Lower leg skin (tissue), 4 donors: Measurements from ENCODE around the gene DGCR2. TPM values are rescaled to one million over a fixed set of nuclear protein-coding genes. Genes with fewer than 3 reads are reported as not detected.
"Not testable (repeated sequence)": the region's sequence is repeated elsewhere in the genome, so short reads cannot be mapped to it uniquely, and the experiment has no call there.

ENCODE experiments used
- DNase-seq, 2 donors: peaks; one replicate each; pipeline ENCODE4 v3.0.0-alpha.2; 2019; ENCODE audit warnings: low spot score in 2 of 2
- H3K4me3 ChIP-seq: fragments of 200-600 bp; sonication (generic); 2 replicates; pipeline ENCODE4 v1.5.1; 2017; ENCODE audit warnings: mild to moderate bottlenecking, low read depth; ENCODE audit not compliant: poor library complexity, severe bottlenecking
- CTCF ChIP-seq, 3 donors: fragments of 450-650 bp; IDR thresholded peaks; one replicate each; pipeline ENCODE4 v1.5.1; 2016; ENCODE audit warnings: antibody characterized with exemption in 3 of 3, mild to moderate bottlenecking in 3 of 3, moderate library complexity in 2 of 3
- POLR2A ChIP-seq, 2 donors: fragments of 450-650 bp; IDR thresholded peaks; one replicate each; pipeline ENCODE4 v1.6.1; 2016 to 2017; ENCODE audit warnings: antibody characterized with exemption in 2 of 2, mild to moderate bottlenecking in 1 of 2, moderate library complexity in 1 of 2
- WGBS, 2 donors: methylation state at CpG; one replicate each; pipeline ENCODE4 v1.1.5; 2018; 5-methylcytosine and 5-hydroxymethylcytosine counted together
- intact Hi-C: fragments of 100-400 bp; cut with DNase I; formaldehyde crosslinking; loops from one replicate; pipeline ENCODE4 v1.15.0; 2023; ENCODE audit warnings: low total_unique reads
- total RNA-seq, 4 donors: library from RNA; depleted of rRNA; stranded (reverse); fragments of >200 nt; gene quantifications; one replicate each; pipeline ENCODE4 v1.1.0, GENCODE V29; 2016

DGCR2 gene
- total RNA-seq, 4 donors from 2014 or later, result 88.7 to 142 (median 141) TPM

DNA sequence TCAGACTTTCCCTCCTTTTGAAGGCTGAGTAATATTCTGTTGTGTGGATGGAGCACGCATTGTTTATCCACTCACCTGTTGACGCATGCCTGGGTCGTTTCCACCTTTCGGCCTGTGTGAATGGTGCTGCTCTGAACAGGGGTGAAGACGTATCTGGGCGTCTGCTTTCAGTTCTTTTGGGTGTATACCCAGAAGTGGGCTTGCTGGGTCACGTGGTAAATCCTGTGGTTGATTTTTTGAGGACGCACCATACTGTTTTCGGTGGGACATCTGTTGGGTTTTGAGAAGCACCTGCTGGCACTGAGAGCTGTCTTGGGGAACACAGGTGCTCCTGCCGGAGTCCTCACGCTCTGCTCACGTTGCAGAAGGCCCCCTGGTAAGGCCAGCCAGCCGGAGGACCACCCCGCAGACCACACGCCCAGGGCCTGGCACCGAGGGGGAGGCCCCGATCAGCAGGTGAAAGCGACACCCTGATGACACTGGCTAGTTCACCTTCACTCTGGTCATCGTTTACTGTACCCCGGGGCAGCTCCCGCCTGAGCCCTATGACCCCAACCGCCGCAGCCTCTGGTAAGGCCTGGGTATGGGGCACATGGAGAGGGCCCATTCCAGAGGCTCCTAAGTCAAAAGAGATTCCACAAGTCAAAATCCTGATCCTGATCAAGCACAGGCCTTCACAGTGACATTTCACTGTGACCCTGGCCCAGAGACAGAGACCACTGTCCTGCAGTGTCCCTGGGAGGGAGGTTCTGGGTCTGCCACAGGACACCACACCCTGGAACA, 131.7 kb downstream of the DGCR2 start:
- TF ChIP-seq CTCF (IDR thresholded peaks at IDR 0.05), result no peak
- no peak for TF ChIP-seq POLR2A (IDR thresholded peaks at IDR 0.05)
- intact Hi-C loops, result no loop called here
- WGBS, 2 donors, result 91 to 92% methylated on average over 20 to 23 of the region's 23 CpGs
- H3K4me3 ChIP-seq, result no peak overlapping the region
- DNase-seq, result peak in 1 of 2 donors; percentile 64

DNA sequence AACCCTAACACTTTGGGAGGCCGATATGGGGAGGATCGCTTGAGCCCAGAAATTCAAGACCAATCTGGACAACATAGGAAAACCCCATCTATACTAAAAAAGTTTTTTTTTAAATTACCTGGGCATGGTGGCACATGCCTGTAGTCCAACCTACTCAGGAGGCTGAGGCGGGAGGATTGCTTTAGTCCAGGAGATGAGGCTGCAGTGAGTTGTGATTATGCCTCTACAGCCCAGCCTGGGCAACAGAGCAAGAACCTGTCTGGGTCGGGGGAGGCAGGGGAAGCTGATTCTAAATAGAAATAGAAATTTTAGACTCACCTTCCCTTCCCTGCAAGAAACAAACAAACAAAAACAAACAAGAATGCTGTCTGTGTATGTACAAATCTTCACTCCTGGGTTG, 133.3 kb downstream of the DGCR2 start:
- intact Hi-C loops, result no loop called here
- H3K4me3 ChIP-seq, result no peak overlapping the region
- peak in 1 of 2 donors; percentile 18 for DNase-seq
- no peak for TF ChIP-seq CTCF (IDR thresholded peaks at IDR 0.05)
- TF ChIP-seq POLR2A (IDR thresholded peaks at IDR 0.05), result no peak
- 92 to 94% methylated on average over 4 of the region's 4 CpGs for WGBS, 2 donors

- no peak overlapping the region for H3K4me3 ChIP-seq
- TF ChIP-seq CTCF (IDR thresholded peaks at IDR 0.05), result no peak
- TF ChIP-seq POLR2A (IDR thresholded peaks at IDR 0.05), result no peak
- WGBS, 2 donors, result 39 to 40% methylated on average over 13 of the region's 13 CpGs
- DNase-seq, result peak in 1 of 2 donors; percentile 79
- intact Hi-C loops, result no loop called here
Observed at GRCh38 chr22:18987765-18988164, 134.4 kb downstream of the DGCR2 start.

DNA sequence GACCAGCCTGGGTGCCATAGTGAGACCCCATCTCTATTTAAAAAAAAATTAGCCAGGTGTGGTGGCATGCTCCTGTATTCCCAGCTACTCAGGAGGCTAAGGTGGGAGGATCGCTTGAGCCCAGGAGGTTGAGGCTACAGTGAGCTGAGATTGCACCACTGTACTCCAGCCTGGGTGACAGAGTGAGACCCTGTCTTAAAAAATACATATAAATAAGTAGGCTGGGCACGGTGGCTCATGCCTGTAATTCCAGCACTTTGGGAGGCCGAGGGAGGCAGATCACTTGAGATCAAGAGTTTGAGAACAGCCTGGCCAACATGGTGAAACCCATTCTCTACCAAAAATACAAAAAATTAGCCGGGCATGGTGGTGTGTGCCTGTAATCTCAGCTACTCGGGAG, 135.1 kb downstream of the DGCR2 start:
- intact Hi-C loops, H3K4me3 ChIP-seq: not testable (repeated sequence)
- 69 to 79% methylated on average over 5 of the region's 5 CpGs for WGBS, 2 donors
- peak in 1 of 2 donors; percentile 68 for DNase-seq

Other genes with a start within 250 kb of the DGCR2 start
- 1 to 10 TPM; 2.4 to 7.4 (median 5.5) TPM for gene DGCR6, start 216.1 kb downstream of the DGCR2 start, total RNA-seq
- 100 to 1,000 TPM in 1 of 4 donors, 10 to 100 TPM in 3; 22.6 to 109 (median 37.2) TPM for gene PRODH, start 186.1 kb downstream of the DGCR2 start, total RNA-seq
- gene TSSK2, start 8.9 kb upstream of the DGCR2 start, total RNA-seq, result not detected
- gene ESS2, start 22.2 kb upstream of the DGCR2 start, total RNA-seq, result 10 to 100 TPM; 23.1 to 36.0 (median 25.9) TPM
- 1 to 10 TPM in 1 of 4 donors, under 1 TPM in 1, not detected in 2; 0.42 to 2.6 TPM for gene GSC2, start 27.9 kb upstream of the DGCR2 start, total RNA-seq
- gene SLC25A1, start 56.3 kb upstream of the DGCR2 start, total RNA-seq, result 10 to 100 TPM; 60.1 to 83.2 (median 71.1) TPM
- gene CLTCL1, start 169.3 kb upstream of the DGCR2 start, total RNA-seq, result 1 to 10 TPM; 4.0 to 9.6 (median 7.6) TPM